Stimulated activated CD4-positive, alpha-beta T cell treated with anti-CD3 and anti-CD28 coated beads, Interleukin-2, amount 100 ng/mL, for 48 hours (primary cell): Measurements from ENCODE around the gene ARMC2.
"Not testable (repeated sequence)": the region's sequence is repeated elsewhere in the genome, so short reads cannot be mapped to it uniquely, and the experiment has no call there.

Experiments used
- DNase-seq, 2 donors: peaks; one replicate each; pipeline ENCODE4 v3.0.0-alpha.2; 2020

The ARMC2 gene

DNA sequence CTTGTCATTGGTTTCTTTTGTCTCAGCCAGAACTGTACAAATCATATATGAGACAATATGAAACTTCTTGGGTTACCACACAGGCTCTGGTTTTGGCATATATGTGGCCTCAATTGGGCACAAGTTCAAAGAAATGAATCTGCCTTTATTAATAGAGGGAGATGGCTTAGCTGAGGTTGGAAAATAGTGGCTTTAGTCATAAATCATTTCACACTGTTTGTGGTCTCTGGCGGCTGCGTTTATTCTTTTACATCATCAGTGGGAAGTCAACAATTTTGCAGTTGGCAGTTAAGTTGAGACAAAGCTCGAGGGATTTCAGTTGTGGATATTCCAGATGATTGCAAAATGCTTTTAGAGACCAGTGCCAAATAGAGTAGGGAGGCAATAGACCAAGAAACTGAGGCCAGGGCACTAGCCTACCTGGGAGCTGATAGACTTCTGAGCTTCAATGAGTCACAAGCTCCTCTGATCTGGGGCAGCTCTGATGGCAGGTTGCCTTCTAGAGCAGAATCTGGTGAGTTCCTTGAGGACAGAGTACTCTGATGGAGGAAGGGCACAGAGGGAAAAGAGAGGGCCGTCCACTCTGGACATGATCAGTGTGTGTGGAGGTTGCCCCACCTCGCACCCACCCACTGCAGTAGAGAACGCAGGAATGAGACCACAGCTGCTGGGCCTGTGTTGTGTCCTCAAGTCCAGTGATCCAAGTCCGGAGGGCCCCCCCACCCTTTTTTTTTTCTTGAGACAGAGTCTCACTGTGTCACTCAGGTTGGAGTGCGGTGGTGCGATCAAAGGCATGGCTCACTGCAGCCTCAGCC is 73.5 kb downstream of the ARMC2 start:
- peak in 1 of 2 donors; percentile 14 for DNase-seq

DNA sequence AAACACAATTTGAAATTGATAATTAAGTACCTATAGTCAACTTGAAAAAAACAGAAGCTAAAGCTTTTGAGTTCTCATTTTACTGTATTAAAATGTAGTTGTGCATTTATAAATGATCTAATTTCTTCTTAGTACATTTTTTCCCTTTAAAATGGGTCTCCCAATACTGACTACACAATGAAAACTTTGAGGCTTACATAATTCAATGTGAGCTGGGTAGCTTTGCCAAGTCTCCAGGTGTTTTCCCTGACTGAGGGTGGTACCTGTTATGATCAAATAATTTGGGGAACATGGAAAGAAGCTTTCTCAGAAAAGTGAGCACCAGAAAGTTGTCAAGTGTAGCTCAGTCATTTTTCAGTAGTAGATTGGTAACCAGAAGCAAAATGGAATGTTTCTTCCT is 74.3 kb downstream of the ARMC2 start:
- no peak for DNase-seq

- DNase-seq = no peak
These were observed 79.7 kb downstream of the ARMC2 start for GRCh38 chr6:108927927-108928326.

GRCh38 chr6:108928650-108929049 is 80.4 kb downstream of the ARMC2 start:
- DNase-seq = no peak

DNA sequence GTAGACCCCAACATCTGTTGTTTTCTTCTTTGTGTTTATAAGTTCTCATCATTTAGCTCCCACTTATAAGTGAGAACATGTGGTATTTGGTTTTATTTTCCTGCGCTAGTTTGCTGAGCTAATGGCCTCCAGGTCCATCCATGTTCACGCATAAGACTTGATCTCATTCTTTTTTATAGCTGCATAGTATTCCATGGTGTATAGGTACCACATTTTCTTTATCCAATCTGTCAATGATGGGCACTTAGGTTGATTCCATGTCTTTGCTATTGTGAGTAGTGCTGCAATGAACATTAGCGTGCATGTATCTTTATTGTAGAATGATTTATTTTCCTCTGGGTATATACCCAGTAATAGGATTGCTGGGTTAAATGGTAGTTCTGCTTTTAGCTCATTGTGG is 82.9 kb downstream of the ARMC2 start:
- not testable (repeated sequence) for DNase-seq

- no peak for DNase-seq
These were observed 88.9 kb downstream of the ARMC2 start for GRCh38 chr6:108937170-108937569.

GRCh38 chr6:108940741-108941140 is 92.5 kb downstream of the ARMC2 start:
- DNase-seq = no peak

DNA sequence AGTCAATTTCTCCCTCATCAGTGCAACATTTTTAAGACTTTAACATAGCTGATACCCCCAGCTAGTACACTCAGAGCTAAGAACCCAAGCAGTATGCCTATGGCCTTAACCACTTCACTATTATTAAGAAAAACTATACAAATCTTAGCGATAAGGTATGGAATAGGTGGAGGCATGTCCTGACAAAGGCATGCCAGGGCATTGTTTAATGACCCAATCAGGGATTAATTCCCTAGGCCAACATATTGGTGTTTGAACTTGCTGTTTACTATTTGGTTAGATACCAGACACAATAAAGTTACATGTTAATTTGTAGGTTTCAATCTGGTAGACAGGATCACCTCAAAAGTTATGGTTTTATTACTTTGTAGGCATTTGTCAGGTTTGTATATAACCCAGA is 93.1 kb downstream of the ARMC2 start:
- DNase-seq = no peak

- DNase-seq = no peak
These were observed 93.6 kb downstream of the ARMC2 start for GRCh38 chr6:108941859-108942258.

DNA sequence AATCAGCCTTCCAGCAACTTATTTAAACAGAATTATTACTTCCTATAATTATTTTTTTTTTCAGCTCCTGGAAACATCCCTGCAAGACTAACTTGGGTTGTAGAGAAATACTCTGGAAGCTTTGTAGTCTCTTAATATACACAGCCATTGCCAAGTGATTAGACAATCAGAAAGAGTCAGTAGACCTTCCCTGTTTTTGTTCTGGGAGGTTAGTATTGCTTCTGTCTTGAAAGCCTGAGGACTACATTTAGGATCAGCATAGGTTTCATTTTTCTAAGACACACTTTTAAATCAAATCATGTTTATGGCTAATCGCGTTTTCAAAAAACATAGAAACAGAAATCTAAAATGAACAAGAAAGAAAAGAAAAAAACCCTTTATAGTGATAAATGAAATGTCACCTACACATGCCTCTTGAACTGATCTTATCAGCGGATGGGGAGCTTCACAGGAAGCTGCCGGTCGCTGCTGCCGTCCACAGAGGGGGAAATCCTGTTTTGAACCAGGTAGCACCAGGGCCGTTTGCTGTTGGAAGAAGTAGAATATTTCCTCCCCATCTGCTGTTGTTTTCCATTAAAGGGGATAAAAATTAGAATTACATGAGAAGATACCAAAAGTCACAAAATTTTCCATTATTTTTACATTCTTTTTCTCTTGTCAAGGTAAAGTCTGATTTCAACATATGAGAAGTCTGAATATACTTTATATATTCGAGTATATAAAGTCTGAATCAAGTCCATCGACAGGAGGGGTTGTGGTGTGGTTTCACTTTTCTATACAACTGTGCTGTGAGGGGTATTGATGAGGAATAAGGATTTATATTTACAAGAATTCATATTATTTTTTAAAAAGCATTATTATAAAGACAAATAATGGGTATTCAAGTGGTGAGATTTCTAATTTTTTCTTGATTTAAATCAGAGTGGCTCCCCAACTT is 94.6 kb downstream of the ARMC2 start:
- peak; percentile 29 to 34 for DNase-seq

DNA sequence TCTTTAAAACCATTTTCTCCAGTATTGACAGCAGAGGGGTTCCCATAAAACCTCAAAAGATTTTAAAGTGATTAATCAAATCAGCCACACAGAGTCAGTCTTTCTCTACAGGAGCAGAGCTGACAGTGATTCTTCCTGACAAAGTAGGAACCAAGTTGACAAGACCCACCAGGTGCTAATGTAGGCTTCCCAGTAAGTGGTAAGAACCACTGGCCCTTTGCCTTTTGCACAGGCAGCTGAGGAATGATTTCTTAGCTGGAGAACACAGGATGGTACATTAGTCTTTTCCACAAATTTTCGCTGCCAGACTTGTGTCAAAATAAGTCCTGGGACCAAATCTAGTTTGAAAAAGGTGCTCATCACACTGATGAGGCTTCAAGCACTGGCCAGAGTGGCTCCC is 95.8 kb downstream of the ARMC2 start:
- no peak for DNase-seq

DNA sequence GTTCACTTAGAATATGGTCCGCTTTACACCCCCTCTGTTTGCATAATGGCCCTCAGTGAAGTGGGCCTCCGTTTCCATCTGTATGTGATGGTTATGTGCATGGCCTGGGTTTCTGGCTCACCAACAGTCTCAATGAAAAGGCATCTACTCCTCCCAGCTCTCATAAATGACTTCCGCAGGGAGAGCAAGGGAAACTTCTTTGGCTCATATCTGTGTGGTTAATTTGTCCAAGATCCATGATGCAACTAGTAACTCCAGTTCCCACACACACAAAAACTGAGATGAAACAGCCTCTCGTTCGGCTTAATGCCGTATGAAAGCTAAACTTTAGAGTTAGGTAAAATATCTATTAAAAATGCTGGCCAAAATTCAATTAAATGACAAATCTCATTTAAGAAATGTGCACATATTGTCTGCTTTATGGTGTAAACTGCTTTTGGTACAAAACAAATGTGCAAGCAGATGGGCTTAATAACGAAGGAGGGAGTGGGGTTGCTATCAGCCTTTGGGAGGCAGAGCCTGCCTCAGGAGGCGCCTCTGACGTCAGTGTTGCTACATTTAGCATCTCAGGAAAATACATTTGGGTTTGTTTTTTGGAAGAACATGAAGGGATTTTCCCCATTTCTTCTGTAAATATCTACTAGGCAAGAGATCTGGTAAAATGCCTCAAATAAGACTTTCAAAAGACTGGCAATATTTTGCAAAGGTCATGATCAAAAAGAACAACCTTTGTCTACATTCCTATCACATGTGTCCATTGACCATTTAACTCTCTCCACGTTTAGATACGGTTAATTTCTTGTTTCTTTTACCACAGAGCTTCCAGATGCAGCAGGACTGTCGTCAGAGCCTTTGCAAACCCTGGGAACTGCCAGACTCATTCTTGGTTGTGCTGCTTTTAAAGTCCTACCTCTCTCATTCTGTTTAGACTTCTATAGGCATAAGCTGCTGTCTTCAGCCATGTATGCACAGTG is 96.8 kb downstream of the ARMC2 start:
- no peak for DNase-seq

DNA sequence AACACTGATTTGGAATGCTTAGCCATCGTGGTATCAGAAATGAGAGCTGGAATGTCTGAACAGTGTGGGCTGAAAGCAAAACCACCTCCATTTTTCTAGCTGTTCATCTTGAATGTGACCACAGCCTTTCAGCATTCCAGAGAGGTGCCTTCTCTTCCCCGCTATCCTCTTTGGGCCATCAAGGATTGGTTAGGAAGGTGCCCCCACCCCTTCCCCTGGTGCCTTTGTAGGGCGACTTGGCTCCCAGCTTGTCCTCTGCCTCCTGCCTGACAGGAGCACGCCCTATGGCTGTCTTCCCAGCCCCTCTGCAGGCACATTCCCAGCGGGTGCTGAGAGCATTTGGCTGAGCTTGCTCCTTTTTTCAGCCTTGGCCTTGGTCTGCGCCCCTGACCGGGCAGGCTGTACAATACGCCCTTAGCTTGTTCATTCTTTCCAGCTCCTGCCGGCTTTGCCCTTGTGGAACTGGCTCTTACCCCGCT is 97.5 kb downstream of the ARMC2 start:
- no peak for DNase-seq

GRCh38 chr6:108946695-108947094 is 98.5 kb downstream of the ARMC2 start:
- no peak for DNase-seq

GRCh38 chr6:108947114-108947854 is 99.1 kb downstream of the ARMC2 start:
- DNase-seq = no peak

- no peak for DNase-seq
These were observed 100.0 kb downstream of the ARMC2 start for GRCh38 chr6:108948181-108948661.

GRCh38 chr6:108951351-108951953 is 103.2 kb downstream of the ARMC2 start:
- no peak for DNase-seq

GRCh38 chr6:108952776-108953486 is 104.7 kb downstream of the ARMC2 start:
- DNase-seq = no peak

GRCh38 chr6:108953681-108954080 is 105.5 kb downstream of the ARMC2 start:
- no peak for DNase-seq

- no peak for DNase-seq
These were observed 107.2 kb downstream of the ARMC2 start for GRCh38 chr6:108955329-108955949.
